Measurements from ENCODE around the gene WHAMM.

Gene WHAMM

GRCh38 chr15:82871832-82872484 is 62.5 kb downstream of the WHAMM start:
- no peak for DNase-seq

GRCh38 chr15:82873000-82873680 is 63.7 kb downstream of the WHAMM start:
- no peak for DNase-seq

GRCh38 chr15:82874267-82874666 is 64.8 kb downstream of the WHAMM start:
- no peak for DNase-seq

- DNase-seq, result no peak
Measured at GRCh38 chr15:82874961-82875360, 65.5 kb downstream of the WHAMM start.

DNA sequence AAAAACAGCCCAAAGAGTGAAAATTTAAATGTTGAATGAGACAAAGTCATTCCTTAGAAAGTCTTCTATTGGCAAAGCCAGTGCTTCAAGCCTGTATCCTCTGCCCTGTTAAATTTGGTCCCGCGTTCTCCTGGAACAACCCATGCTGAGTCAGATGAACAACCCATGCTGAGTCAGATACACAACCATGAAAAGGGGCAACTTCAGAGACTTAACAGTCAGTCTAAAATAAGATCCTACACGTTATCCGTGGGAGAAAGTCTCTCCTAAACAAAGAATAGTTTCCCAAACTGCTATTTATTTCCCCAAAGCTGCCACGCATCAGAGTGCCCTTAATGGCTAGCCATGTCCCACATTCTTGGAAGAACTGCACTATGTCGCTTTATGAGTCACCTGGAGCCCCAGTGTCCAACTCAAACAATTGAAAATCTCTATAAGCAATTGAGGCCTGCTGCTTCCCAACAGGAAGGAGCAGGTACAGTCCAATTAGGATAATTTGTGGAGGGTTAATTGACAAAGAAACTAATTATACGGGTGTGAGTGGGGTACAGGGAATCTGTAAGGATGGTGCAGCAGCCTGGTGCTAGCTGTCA is 66.1 kb downstream of the WHAMM start:
- DNase-seq, result no peak

DNA sequence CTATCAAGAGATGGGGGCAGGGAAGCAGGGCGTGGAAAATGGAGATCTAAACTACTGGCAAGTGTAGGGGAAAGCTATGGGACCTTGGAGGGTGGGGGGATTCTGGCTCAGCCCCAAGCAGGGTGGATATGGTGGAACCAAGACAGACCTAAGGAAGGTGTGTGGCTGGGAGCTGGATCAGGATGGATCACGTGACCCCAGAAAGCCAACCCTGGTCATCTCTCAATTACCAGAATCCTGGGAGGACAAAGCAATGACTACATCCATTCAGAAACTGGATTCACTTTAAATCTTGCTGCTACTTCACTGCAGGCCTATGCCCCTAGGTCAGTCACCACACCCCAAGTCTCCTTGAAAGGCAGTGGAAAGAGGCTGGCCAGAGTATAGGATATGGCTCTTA is 68.4 kb downstream of the WHAMM start:
- DNase-seq, result no peak

DNA sequence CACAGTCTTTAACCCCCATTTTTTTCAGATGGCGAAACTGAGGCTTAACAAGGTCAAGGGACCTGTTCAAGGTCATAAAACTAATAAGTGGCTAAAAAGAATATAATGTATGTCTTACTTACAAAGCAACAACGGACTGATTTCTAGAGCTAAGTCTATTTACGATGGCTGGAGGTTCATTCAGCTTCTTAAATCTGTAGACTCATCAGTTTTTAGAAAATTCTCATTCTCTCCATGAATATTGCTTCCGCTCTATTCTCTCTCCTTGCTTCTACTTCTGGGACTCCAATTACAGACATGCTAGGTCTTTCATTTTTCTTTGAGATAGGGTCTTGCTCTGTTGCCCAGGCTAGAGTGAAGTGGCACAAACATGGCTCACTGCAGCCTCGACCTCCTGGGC is 68.9 kb downstream of the WHAMM start:
- no peak for DNase-seq

DNA sequence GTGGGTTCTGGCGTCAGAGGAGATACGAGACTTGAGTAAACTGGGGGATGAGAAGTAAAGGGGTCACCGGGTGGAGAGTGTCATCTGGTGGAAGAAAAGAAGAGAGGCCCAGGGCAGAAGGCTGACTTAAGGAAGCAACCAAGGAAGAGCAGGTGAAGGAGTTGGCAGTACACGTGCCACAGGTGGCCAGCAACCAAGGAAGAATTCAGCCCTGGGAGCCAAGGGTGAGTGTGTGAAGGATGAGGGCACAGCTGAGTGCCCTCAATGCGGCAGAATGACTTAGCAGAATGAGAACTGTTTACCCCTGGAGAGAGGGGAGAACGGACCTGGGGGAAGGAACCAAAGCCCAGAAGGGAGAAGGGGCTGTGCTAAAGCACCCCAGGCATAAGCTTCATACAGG is 71.3 kb downstream of the WHAMM start:
- DNase-seq, result no peak

DNA sequence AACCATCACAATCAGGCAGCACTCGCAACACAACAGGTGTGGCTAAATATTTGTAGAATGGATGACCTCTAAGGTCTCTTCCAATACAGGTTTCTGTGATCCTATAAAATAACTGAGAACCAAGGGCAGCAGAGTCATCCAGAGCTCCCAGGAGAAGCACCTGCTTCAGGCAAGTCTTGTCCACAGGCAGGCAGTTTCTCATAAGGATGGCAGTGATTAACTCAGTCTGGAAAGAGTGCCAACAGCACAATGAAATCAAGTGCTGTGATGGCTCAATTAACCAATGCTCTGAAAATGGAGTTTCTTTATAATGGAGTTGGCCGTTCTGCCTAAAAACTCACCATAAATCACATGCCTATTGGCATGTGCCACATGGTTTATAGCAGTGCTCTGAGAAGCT is 72.3 kb downstream of the WHAMM start:
- DNase-seq, result no peak

DNA sequence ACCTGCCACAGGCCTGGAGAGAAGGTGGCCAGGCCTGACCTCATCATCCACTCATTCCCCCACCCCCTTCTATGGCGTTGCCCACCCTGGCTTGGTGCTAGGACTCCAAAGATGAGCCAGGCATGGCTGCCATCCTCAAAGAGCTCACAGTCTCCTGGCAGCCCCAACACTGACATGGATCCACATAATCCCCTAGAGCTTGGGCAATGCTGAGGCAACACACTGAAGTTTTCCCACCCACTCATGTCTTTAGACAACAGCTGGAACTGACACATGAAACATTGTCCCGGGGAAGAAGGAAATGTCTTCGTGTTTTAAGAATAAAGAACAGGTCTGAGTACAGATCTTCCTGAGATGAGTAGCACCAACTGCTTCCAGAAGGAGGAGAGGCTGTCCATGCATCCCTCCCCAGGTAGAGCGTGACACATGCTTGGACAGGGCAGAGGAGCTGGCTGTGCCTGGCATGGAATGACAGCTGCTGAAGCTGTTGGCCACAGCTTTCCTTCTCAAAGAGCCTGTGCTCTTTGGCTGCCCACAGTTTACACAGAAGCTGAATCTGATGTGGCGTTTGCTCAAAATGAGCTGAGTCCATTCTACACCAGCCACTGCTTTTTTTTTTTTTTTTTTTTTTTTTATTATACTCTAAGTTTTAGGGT is 73.0 kb downstream of the WHAMM start:
- DNase-seq, result no peak
